ENCODE results near the gene CARD11. TPM values are rescaled to one million over a fixed set of nuclear protein-coding genes. Genes with fewer than 3 reads are reported as not detected.

Gene CARD11
- total and polyA plus RNA-seq, 12 donors, result 0.61 to 19.3 (median 2.7) TPM

- Histone ChIP-seq H3K27ac (no peak overlapping the region), H3K9me3 (replicated peaks in 1 of 3) (no peaks in the 10 kb centered on the region), H3K27me3 (peaks cover 2% of the 10 kb centered on the region), H3K36me3 (replicated peaks in 1 of 2) (no peaks in the 10 kb centered on the region), H3K4me3 (no peak overlapping the region), H3K4me1 (replicated peaks in 1 of 2) (no peaks in the 10 kb centered on the region)
- intact Hi-C loops (cut with DNase I), result no loop called here
- no peak for DNase-seq
- TF ChIP-seq CTCF (IDR thresholded peaks at IDR 0.05) (no peak), POLR2A (IDR thresholded peaks at IDR 0.05) (no peak)
- 46 to 50% (median 48%) methylated on average over 8 of the region's 8 CpGs for WGBS, 4 donors
Observed at GRCh38 chr7:2892549-2892948, 151.1 kb downstream of the CARD11 start.

GRCh38 chr7:2887816-2888215, 155.9 kb downstream of the CARD11 start:
- WGBS, 4 donors, result 37 to 67% (median 62%) methylated on average over 5 to 7 of the region's 7 CpGs
- H3K4me3 ChIP-seq, result no peak overlapping the region
- no peaks in the 10 kb centered on the region for H3K9me3 ChIP-seq (replicated peaks in 1 of 3)
- H3K27ac ChIP-seq, result no peak overlapping the region
- TF ChIP-seq POLR2A (IDR thresholded peaks at IDR 0.05) (no peak), CTCF (IDR thresholded peaks at IDR 0.05) (no peak)
- no peaks in the 10 kb centered on the region for H3K27me3 ChIP-seq
- H3K4me1 ChIP-seq (replicated peaks in 1 of 2), result no peaks in the 10 kb centered on the region
- DNase-seq, result no peak
- no peaks in the 10 kb centered on the region for H3K36me3 ChIP-seq (replicated peaks in 1 of 2)
- intact Hi-C loops (cut with DNase I), result loop anchor here in 1 of 2 donors (5.0 kb wide), 1 partner anchor 269 kb away; no protein-coding TSS in a partner anchor

- no peaks in the 10 kb centered on the region for H3K9me3 ChIP-seq (replicated peaks in 1 of 3)
- H3K27me3 ChIP-seq, result no peaks in the 10 kb centered on the region
- TF ChIP-seq POLR2A (IDR thresholded peaks at IDR 0.05) (no peak), CTCF (IDR thresholded peaks at IDR 0.05) (peak; percentile 54 to 95 (median 84))
- H3K4me1 ChIP-seq (replicated peaks in 1 of 2), result no peaks in the 10 kb centered on the region
- WGBS, 4 donors, result 10 to 18% (median 14%) methylated on average over 9 to 12 of the region's 12 CpGs
- H3K36me3 ChIP-seq (replicated peaks in 1 of 2), result no peaks in the 10 kb centered on the region
- intact Hi-C loops (cut with DNase I), result loop anchor here in 1 of 2 donors (5.0 kb wide), 1 partner anchor 270 kb away; no protein-coding TSS in a partner anchor
- no peak overlapping the region for H3K4me3 ChIP-seq
- H3K27ac ChIP-seq, result no peak overlapping the region
- DNase-seq, result peak; percentile 50 to 76 (median 61)
Observed at GRCh38 chr7:2886900-2887299, 156.8 kb downstream of the CARD11 start.

- Histone ChIP-seq H3K9me3 (replicated peaks in 1 of 3) (no peaks in the 10 kb centered on the region), H3K27me3 (no peaks in the 10 kb centered on the region), H3K4me3 (no peak overlapping the region), H3K27ac (no peak overlapping the region), H3K36me3 (replicated peaks in 1 of 2) (no peaks in the 10 kb centered on the region), H3K4me1 (replicated peaks in 1 of 2) (no peaks in the 10 kb centered on the region)
- intact Hi-C loops (cut with DNase I), result loop anchor here in 1 of 2 donors (5.0 kb wide), 1 partner anchor 271 kb away; no protein-coding TSS in a partner anchor
- DNase-seq, result no peak
- TF ChIP-seq POLR2A (IDR thresholded peaks at IDR 0.05) (no peak), CTCF (IDR thresholded peaks at IDR 0.05) (no peak)
- WGBS, 4 donors, result 37 to 71% (median 55%) methylated on average over 2 to 5 of the region's 5 CpGs
Observed at GRCh38 chr7:2886391-2886790, 157.3 kb downstream of the CARD11 start.
